Stimulated activated CD8-positive, alpha-beta memory T cell treated with anti-CD3 and anti-CD28 coated beads, Interleukin-2, amount 100 ng/mL, for 1 hour (primary cell): ENCODE results near the gene WDFY3.
"Not testable (repeated sequence)": the region's sequence is repeated elsewhere in the genome, so short reads cannot be mapped to it uniquely, and the experiment has no call there.

Experiments
- DNase-seq, 2 donors: peaks; one replicate each; pipeline ENCODE4 v3.0.0-alpha.2; 2020; ENCODE audit warnings: low read depth in 2 of 2

Gene WDFY3

DNA sequence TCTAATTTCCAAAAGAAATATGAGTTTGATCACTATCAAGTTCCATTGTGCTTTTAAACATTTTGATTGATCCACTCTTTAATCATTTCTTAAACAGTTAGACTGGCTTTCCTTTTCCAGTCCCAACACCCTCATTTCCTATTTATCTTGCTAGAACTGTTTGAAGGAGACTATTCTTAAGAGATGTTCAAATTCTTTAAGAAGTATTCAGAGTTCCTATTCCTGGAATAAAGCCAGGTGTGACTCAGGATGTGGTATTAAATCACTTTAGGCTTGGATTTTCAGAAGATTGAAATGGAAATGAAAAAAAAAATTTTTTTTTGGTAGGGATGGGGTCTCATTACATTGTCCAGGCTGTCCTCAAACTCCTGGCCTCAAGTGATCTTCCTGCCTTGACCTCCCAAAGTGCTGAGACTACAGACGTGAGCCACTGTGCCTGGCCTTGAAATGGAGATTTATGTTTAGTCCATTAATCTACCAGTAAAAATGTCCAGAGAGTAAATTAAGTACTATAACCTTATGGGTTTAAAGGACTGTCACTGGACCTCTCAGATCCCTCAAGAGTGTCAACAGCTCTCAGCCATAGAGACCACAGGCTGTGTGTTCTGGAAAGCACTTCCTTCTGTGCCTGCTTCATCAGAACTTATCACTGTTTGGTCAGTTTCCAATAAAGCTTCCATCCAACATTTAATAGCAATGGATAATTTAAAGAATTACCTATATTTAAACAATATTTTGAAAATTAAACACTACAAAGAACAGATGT is 292.8 kb downstream of the WDFY3 start:
- DNase-seq, result no peak

DNA sequence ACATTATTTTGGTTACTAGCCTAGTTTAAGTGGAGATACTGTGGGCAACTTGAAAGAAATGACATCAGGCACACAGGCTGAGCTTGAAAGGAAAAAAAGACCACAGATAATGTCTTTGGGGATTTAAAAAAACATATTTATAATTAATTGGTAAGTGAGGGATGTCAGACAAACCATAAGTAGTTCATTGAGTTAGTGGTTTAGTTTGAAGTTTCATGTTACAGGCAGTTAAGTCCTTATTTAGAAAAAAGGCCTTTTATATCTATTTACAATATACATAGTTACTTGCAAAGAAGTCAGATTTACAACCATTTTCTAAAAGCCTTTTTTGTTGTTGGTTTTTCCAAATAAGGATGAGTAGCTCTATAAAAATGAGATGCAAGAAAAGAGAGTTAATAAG is 294.3 kb downstream of the WDFY3 start:
- DNase-seq, result no peak

- DNase-seq, result no peak
Measured at GRCh38 chr4:84669201-84669600, 297.3 kb downstream of the WDFY3 start.

GRCh38 chr4:84666439-84666838 is 300.1 kb downstream of the WDFY3 start:
- DNase-seq, result no peak

GRCh38 chr4:84664767-84665166 is 301.7 kb downstream of the WDFY3 start:
- DNase-seq, result not testable (repeated sequence)

GRCh38 chr4:84661191-84661939 is 305.1 kb downstream of the WDFY3 start:
- DNase-seq, result no peak

DNA sequence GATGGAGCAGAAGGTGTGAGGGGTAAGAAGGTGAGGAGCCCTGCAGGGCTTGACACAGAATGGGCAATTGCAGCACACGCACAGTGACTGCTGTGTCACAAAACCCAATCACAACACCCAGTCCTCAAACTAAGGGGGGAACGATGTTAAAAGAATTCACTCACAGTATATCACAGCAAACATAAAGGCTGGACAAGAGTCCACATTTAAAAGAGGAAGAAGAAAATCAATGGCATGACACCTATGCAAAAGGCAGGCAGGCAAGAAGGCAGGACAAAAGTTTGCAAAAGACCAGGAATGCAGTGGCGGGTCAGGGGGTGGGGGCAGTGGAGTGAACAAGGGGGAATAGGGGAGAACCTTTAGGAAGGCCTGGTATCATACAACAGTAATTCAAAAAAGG is 305.9 kb downstream of the WDFY3 start:
- no peak for DNase-seq

GRCh38 chr4:84652478-84652877 is 314.0 kb downstream of the WDFY3 start:
- DNase-seq, result no peak

- DNase-seq, result no peak
Measured at GRCh38 chr4:84651499-84651898, 315.0 kb downstream of the WDFY3 start.

GRCh38 chr4:84648863-84649647 is 317.4 kb downstream of the WDFY3 start:
- no peak for DNase-seq

- DNase-seq, result no peak
Measured at GRCh38 chr4:84648178-84648577, 318.3 kb downstream of the WDFY3 start.

DNA sequence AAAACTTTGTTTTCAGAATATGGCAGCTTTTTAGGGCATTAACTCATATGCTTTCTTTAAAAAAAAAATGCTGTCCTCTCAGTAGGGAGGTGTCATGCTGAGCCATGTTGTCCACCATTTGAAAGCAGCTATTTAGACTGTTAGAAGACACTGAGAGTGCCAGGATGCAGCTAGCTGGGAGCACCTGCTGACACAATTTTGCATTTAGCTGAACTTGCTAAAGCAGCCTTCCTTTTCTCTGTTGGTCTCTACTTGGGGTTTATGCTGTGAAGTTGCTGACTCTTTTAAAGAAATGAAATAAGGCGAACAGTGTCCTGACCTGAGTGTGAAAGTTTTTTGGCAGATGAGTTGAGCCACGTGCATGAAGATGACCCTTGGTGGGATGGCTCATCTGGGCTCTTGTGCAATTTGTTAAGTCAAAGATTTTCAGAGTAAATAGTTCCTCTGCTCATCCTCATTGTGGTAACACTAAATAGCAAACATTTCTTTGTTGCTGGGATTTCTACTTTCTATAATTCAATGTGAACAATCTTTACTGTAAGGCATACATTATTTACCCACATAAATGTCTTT is 319.1 kb downstream of the WDFY3 start:
- no peak for DNase-seq

DNA sequence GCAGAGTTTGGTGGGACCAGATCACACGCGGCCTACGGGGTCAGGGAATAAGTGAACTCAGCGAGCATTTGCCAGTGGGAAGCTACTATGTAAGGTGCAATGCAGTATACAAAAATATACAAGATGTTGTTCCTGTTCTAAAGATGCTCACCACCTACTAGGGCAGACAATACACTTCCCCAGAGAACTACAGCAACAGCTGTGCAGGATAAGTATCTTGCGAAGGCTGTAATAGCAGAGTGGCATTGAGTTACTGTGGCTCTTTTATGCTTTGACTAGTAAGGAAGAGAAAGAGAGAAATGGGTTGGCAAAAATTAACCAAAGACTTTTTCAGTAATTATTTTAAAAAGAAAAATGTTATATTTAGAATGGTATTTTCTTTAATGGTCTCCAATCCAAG is 322.4 kb downstream of the WDFY3 start:
- DNase-seq, result no peak

DNA sequence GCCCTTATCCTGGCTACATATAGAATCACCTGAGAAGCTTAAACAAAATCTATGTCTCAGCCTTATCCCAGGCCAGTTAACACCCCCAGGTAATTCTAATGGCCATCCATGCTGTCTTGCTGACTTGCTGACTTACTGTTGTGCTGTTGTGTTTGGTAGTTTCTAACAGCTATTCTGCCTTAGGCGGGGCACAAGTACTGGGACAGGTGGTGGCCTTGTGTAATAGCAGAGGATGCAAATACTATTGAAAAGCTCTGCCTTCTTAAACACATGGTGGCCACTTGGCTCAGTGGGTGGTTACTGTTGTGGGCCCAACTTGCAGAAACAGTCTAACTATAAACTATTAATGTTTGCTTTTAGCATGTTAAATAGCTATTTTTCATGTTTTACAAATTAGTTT is 327.3 kb downstream of the WDFY3 start:
- DNase-seq, result no peak

DNA sequence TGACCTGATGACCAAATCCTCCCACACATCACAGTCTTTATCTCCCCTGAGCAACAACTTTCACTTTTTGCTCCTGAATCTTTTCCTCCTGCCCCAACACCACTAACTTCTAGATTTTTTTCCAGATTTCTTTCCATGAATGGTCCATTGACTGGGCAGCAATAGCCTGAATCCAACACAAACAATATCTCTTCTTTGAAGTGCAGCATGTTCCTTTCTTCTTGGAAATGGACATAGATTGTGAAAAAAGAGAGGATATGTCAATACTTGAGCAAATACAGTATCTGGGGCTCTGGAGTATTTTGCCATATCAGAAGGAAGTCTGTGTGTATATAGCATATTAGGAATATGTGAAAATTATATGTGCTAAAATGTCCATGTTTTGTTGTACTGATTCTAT is 328.4 kb downstream of the WDFY3 start:
- DNase-seq, result no peak

DNA sequence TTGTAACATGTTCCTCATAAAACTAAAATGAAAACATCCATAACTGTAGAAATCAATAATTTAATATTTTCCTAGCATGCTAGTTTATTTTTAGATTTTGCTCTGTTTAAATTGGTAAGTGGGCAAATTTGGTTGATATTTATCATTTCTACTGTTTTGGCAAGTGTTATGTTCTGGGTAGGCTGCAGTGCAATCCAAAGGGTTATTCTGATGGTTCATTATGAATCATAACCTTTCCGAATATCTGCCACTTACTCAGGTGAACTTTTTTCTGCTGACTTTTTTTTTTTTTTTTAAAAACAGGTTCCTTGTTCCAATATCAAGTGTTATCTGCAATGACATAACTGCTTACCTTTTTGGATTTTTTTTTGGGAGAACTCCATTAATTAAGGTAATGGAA is 331.5 kb downstream of the WDFY3 start:
- no peak for DNase-seq

- no peak for DNase-seq
Measured at GRCh38 chr4:84632092-84632491, 334.4 kb downstream of the WDFY3 start.

- no peak for DNase-seq
Measured at GRCh38 chr4:84631573-84631972, 334.9 kb downstream of the WDFY3 start.

GRCh38 chr4:84626673-84627072 is 339.8 kb downstream of the WDFY3 start:
- no peak for DNase-seq

GRCh38 chr4:84623661-84624060 is 342.8 kb downstream of the WDFY3 start:
- no peak for DNase-seq

DNA sequence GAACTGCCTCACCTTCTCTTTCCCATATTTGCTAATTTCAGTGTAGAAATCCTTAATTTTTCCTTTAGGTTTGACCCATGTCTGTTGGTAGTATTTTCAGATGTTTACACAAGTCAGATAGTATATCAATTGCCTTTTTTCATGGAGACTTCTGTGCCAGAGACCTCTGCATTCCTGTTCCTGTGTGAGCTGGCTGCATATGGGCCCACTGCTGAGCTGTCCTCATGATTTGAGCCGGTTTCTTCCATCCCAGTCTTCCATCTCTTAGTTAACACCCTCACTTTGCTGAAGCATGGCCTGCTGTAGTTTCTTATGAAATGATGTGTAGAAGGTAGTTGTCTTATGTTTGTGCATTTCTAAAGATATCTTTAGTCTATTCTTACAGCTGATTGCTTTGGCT is 343.5 kb downstream of the WDFY3 start:
- DNase-seq, result no peak
